B cell (primary cell): ENCODE measurements around the gene FAM184B. TPM values are rescaled to one million over a fixed set of nuclear protein-coding genes. Genes with fewer than 3 reads are reported as not detected.

Source experiments
- ATAC-seq: fragments of 200-7000 bp; cut with Tn5 transposase; one replicate; pipeline ENCODE4 v1.10.0; 2021; ENCODE audit warnings: low read depth, mild to moderate bottlenecking, moderate number of reproducible peaks, moderate library complexity
- CTCF ChIA-PET: fragments of 350-600 bp; sonication (Branson Sonifier 250); formaldehyde crosslinking; loops from one replicate; lab custom pipeline; 2021; ENCODE audit warnings: antibody characterized with exemption, inconsistent platforms; lab: Charles Lee
- POLR2A ChIA-PET: fragments of 350-600 bp; sonication (Branson Sonifier 250); formaldehyde crosslinking; loops from one replicate; lab custom pipeline; 2021; ENCODE audit warnings: antibody characterized with exemption; lab: Charles Lee
- DNase-seq: peaks from one replicate; pipeline ENCODE4 v3.0.0; 2013
- H2AFZ ChIP-seq: 2 replicates; pipeline ENCODE4 v1.6.1; 2012; ENCODE audit warnings: mild to moderate bottlenecking, low read depth, low read length; ENCODE audit not compliant: insufficient read depth, poor library complexity, severe bottlenecking
- H3K27ac ChIP-seq, 2 donors: 1 replicate in 1 of 2; 2 replicates in 1 of 2; pipeline ENCODE4 v1.5.1; 2012 to 2013; ENCODE audit warnings: low read length in 2 of 2, mild to moderate bottlenecking in 2 of 2, moderate library complexity in 1 of 2
- H3K27me3 ChIP-seq, 4 experiments: fragments of 200-600 bp in 1 of 4; sonication (generic) in 1 of 4; replicated peaks in 1 of 4; 1 replicate in 2 of 4; 2 replicates in 2 of 4; pipeline versions ENCODE4 v1.6.1 to v1.7.0; 2013 to 2016; ENCODE audit warnings: low read length in 3 of 4, mild to moderate bottlenecking in 2 of 4, mixed read lengths in 1 of 4, moderate library complexity in 1 of 4; ENCODE audit not compliant: insufficient read depth in 4 of 4, control insufficient read depth in 3 of 4; ENCODE audit errors: control extremely low read depth in 1 of 4
- H3K36me3 ChIP-seq, 2 experiments: replicated peaks in 1 of 2; 1 replicate in 1 of 2; 2 replicates in 1 of 2; pipeline versions ENCODE4 v1.6.1 to v1.7.1; 2013; ENCODE audit warnings: low read length in 1 of 2; ENCODE audit not compliant: insufficient read depth in 2 of 2, control insufficient read depth in 1 of 2; ENCODE audit errors: control extremely low read depth in 1 of 2, extremely low read depth in 1 of 2
- H3K4me1 ChIP-seq, 2 donors: fragments of 200-600 bp in 1 of 2; sonication (generic) in 1 of 2; 1 replicate in 1 of 2; 2 replicates in 1 of 2; pipeline versions ENCODE4 v1.5.1 to v1.6.1; 2013 to 2017; ENCODE audit warnings: low read length in 2 of 2; ENCODE audit not compliant: control insufficient read depth in 2 of 2, insufficient read depth in 2 of 2
- H3K4me2 ChIP-seq: replicated peaks from 2 replicates; pipeline ENCODE3; 2012; ENCODE audit warnings: mild to moderate bottlenecking, low read depth, low read length; ENCODE audit not compliant: poor library complexity, severe bottlenecking
- H3K4me3 ChIP-seq, 5 experiments: fragments of 200-600 bp in 1 of 5; sonication (generic) in 1 of 5; 1 replicate in 3 of 5; 2 replicates in 2 of 5; pipeline versions ENCODE4 v1.5.1 to v1.7.0; 2011 to 2016; ENCODE audit warnings: low read length in 4 of 5, mild to moderate bottlenecking in 4 of 5, low read depth in 2 of 5, control low read depth in 1 of 5, moderate library complexity in 1 of 5; ENCODE audit not compliant: insufficient read depth in 1 of 5; ENCODE audit errors: control extremely low read depth in 1 of 5, extremely low read depth in 1 of 5
- H3K79me2 ChIP-seq: fragments of 200-600 bp; sonication (generic); one replicate; pipeline ENCODE4 v1.6.0; 2016; ENCODE audit warnings: low read length; ENCODE audit not compliant: control insufficient read depth, insufficient read depth
- H3K9ac ChIP-seq: fragments of 200-600 bp; sonication (generic); 2 replicates; pipeline ENCODE4 v1.6.1; 2017; ENCODE audit warnings: mild to moderate bottlenecking, low read length, moderate library complexity
- H3K9me3 ChIP-seq, 3 donors: one replicate each; pipeline versions ENCODE4 v1.6.1 to v1.7.1; 2013; ENCODE audit warnings: low read length in 2 of 3; ENCODE audit not compliant: control insufficient read depth in 2 of 3, insufficient read depth in 1 of 3; ENCODE audit errors: control extremely low read depth in 1 of 3
- H4K20me1 ChIP-seq: 2 replicates; pipeline ENCODE4 v1.6.0; 2012; ENCODE audit warnings: mild to moderate bottlenecking, low read length; ENCODE audit not compliant: insufficient read depth, control insufficient read depth, poor library complexity, severe bottlenecking
- H3K27ac Mint-ChIP-seq: one replicate; pipeline ENCODE4 v1.8.0; 2021; ENCODE audit warnings: mixed read lengths
- H3K27me3 Mint-ChIP-seq: one replicate; pipeline ENCODE4 v1.8.0; 2021; ENCODE audit warnings: mixed read lengths
- H3K4me1 Mint-ChIP-seq: one replicate; pipeline ENCODE4 v1.8.0; 2021; ENCODE audit warnings: mixed read lengths
- H3K4me3 Mint-ChIP-seq: one replicate; pipeline ENCODE4 v1.8.0; 2021; ENCODE audit warnings: mixed read lengths
- H3K9me3 Mint-ChIP-seq: one replicate; pipeline ENCODE4 v1.8.0; 2022; ENCODE audit warnings: mixed read lengths; ENCODE audit not compliant: insufficient read depth
- CTCF ChIP-seq: fragments of 200-600 bp; IDR thresholded peaks from one replicate; pipeline ENCODE4 v1.8.0; 2022; ENCODE audit warnings: antibody characterized with exemption, mild to moderate bottlenecking
- EZH2 ChIP-seq: IDR thresholded peaks from 2 replicates; pipeline ENCODE4 v1.6.1; 2012; ENCODE audit warnings: borderline replicate concordance, low read depth, mild to moderate bottlenecking, moderate library complexity, low read length; ENCODE audit not compliant: insufficient read depth, poor library complexity, severe bottlenecking
- WGBS: methylation state at CpG from one replicate; pipeline ENCODE4 v1.1.5; 2013; ENCODE audit warnings: missing lambda C conversion rate; ENCODE audit not compliant: insufficient coverage; 5-methylcytosine and 5-hydroxymethylcytosine counted together
- intact Hi-C: fragments of 100-400 bp; cut with micrococcal nuclease; formaldehyde crosslinking; loops from one replicate; pipeline ENCODE4 v1.10.0; 2022
- polyA plus RNA-seq: library from polyadenylated mRNA; depleted of rRNA; stranded (reverse); fragments of >200 nt; gene quantifications from 2 replicates; pipeline ENCODE4 v1.2.3, GENCODE V29; 2012
- total RNA-seq, 2 donors: library from RNA; stranded (reverse); fragments of 120-200 nt in 1 of 2; gene quantifications; 1 replicate in 1 of 2; 2 replicates in 1 of 2; pipeline versions ENCODE4 v1.2.3 to v1.2.4, GENCODE V29; 2013 to 2022

FAM184B gene
- total and polyA plus RNA-seq, 2 donors (not counting 1 experiment from before 2014, with no cell fraction given): not detected

GRCh38 chr4:17639136-17639535, 142.3 kb downstream of the FAM184B start:
- Histone ChIP-seq H2AFZ (no peak overlapping the region), H3K9ac (no peak overlapping the region), H4K20me1 (peaks cover 12% of the 10 kb centered on the region), H3K4me2 (no peak overlapping the region), H3K9me3 (no peaks in the 10 kb centered on the region), H3K27ac (no peak overlapping the region), H3K79me2 (no peaks in the 10 kb centered on the region), H3K36me3 (peaks cover 1 to 6% of the 10 kb centered on the region in 2 experiments), H3K27me3 (no peaks in the 10 kb centered on the region), H3K4me1 (peaks cover 0 to 3% of the 10 kb centered on the region in 2 donors), H3K4me3 (no peak overlapping the region)
- ChIA-PET CTCF (interaction anchor here (0.7 to 1.2 kb wide), 2 partner anchors 8 to 90 kb away, joined by 3 to 7 read pairs; no protein-coding TSS in a partner anchor), POLR2A (no interaction called here)
- 85% methylated on average over 7 of the region's 7 CpGs for WGBS
- H3K4me1 Mint-ChIP-seq: no peaks in the 10 kb centered on the region
- DNase-seq (no peak), ATAC-seq (no peak)
- no peak overlapping the region for H3K27ac Mint-ChIP-seq
- no peaks in the 10 kb centered on the region for H3K9me3 Mint-ChIP-seq
- intact Hi-C loops: no loop called here
- TF ChIP-seq CTCF (no peak), EZH2 (no peak)
- H3K4me3 Mint-ChIP-seq: no peak overlapping the region
- H3K27me3 Mint-ChIP-seq: no peaks in the 10 kb centered on the region

GRCh38 chr4:17636696-17637622, 144.5 kb downstream of the FAM184B start:
- TF ChIP-seq EZH2: no peak
- peak; percentile 93 for TF ChIP-seq CTCF
- 74% methylated on average over 31 of the region's 32 CpGs for WGBS
- CTCF ChIA-PET: interaction anchor here (0.5 to 7.6 kb wide), 14 partner anchors 10 to 958 kb away, joined by 3 to 132 read pairs (median 3); no protein-coding TSS in a partner anchor

More at GRCh38 chr4:17636696-17637622, 144.5 kb downstream of the FAM184B start:
- no peak overlapping the region for H3K9ac ChIP-seq
- no peaks in the 10 kb centered on the region for H3K27me3 ChIP-seq
- Mint-ChIP-seq H3K27ac (no peak overlapping the region), H3K4me3 (no peak overlapping the region), H3K9me3 (no peaks in the 10 kb centered on the region), H3K4me1 (no peaks in the 10 kb centered on the region), H3K27me3 (no peaks in the 10 kb centered on the region)
- no peak overlapping the region for H3K4me2 ChIP-seq
- H3K4me3 ChIP-seq: no peak overlapping the region
- H3K4me1 ChIP-seq: peaks cover 0 to 3% of the 10 kb centered on the region in 2 donors
- no peaks in the 10 kb centered on the region for H3K9me3 ChIP-seq
- no peaks in the 10 kb centered on the region for H3K79me2 ChIP-seq
- intact Hi-C loops: loop anchor here (1.0 to 2.0 kb wide), 3 partner anchors 23 to 956 kb away; partner anchors contain the start of gene MED28
- ATAC-seq: peak; percentile 82
- H4K20me1 ChIP-seq: peaks cover 18% of the 10 kb centered on the region
- no peak overlapping the region for H2AFZ ChIP-seq
- peaks cover 3 to 24% of the 10 kb centered on the region in 2 experiments for H3K36me3 ChIP-seq
- H3K27ac ChIP-seq: no peak overlapping the region
- POLR2A ChIA-PET: no interaction called here
- peak; percentile 76 for DNase-seq
